Activated effector memory CD4-positive, alpha-beta T cell treated with anti-CD3 and anti-CD28 coated beads, Interleukin-2, amount 50 U/mL, for 16 hours (primary cell): ENCODE data around the gene MCC.

ENCODE experiments used
- DNase-seq: peaks from one replicate; pipeline ENCODE4 v3.0.0-alpha.2; 2020

The MCC gene

DNA sequence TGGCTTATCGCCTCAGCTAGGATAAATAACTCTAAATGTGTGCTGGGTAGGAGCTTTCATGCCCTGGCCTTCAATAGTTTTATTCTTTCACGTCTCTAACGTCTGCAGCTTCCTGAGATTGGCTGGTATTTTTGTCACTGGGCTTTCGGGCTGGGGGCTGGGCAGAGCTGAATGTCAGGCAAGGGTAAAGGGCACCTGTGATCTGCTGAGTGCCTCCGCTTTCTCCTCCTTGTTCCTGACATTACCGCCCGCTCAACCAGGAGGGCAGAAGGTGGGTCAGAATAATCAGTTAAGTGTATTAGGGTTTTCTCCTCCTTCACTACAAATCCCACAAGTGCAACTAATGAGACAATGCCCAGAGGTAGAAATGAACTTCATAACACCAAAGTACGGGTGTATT is 270.1 kb downstream of the MCC start:
- DNase-seq: no peak

DNA sequence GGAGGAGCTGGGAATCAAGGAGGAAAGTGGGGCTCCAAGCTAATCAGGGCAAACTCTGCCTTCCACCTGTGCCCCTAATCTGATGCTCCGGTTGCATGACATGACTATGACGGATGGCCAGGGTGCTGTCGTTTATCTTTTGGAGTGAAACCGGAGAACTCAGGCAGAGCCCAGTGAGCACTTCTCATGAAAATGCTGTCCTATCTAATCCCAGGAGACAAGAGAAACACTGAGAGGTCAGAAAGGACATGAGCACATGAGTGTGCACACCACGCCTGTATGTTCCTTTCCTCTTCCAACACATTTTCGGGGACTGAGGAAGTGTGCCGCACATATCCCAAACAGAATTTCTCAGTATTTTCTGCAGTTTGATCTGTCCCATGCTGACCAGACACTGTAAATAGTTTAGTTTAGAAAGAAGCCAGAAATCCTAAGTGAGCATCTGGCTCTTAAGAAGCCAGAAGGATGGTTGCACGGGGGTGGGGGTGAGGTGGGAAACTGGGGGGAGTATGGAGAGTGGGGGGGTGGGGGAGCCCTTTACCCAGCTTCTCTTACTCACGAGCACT is 270.6 kb downstream of the MCC start:
- no peak for DNase-seq

DNA sequence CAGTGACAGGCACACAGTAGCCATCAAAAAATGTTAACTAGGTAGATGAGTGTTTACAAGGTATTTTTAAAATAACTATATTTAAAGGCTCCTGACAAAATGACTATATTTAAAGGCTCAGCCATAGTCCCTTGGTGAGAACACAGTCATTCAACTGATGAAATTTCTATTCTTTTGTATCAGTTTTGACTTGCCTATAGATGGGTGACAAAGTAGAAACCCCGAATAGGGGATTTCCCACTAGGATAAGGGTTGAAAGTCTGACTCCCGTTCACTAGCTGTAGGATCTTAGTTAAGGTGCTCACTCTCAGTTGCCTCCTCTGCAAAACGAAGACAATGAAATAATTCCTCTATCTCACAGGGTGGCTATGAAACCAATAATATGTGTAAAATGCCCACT is 271.7 kb downstream of the MCC start:
- DNase-seq: no peak

DNA sequence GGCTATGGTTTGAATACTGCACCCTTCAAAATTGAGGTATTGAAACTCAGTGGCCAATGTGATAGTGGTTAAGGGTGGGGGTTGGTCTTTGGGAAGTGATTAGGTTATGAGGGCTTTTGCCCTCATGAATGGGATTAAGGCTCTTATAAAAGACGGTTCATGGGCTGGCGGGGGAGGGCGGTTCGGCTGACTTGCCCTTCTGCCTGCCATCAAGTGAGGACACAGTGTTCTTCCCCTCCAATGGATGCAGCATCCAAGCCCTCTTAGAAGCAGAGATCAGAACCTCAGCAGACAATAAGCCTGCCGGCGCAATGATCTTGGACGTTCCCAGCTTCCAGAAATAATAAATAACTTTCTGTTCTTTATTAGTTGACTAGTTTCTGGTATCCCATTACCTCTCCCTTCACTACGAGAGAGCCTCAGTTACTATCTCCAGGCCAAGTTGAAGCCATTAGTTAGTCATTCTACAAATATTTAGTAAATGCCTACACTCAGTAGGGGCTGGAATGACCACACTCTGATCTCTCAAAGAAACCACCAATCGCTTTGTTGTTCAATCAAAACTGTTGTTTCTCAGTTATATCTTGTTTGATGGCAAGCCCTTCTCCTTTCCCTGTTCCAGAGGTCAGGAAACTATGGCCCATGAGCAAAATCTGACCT is 272.7 kb downstream of the MCC start:
- no peak for DNase-seq

DNA sequence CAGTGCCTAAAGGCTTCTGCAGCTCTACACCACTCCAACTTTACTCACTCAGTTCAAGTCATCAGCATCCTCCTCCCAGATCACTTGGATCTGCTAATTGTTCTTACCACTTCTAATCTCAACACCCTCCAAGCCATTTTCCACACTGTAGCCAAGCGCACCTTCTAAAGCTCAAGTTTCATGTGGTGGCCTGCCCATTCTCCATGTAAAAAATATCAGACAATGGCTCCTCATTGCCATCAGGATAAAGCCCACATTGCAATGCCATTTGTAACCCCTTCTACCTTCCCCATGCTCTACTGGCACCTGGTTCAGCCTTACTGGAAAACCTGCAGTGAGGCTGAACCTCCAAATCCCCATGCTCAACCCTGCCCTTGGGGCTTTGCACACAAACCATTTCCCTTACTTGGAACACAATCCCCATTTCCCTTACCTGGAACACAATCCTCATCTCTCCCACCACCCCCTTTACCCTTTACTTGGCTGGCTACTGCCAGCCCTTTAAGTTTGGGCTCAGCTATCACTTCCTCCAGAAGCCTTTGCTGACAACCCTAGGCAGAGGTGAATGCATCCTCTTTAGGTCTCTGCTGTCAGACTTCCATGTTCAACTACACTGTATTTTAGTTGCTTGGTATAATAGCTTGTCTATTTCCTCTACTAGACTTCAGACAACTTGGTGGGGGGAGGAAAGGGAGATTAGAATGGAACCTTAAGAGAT is 273.5 kb downstream of the MCC start:
- no peak for DNase-seq

DNA sequence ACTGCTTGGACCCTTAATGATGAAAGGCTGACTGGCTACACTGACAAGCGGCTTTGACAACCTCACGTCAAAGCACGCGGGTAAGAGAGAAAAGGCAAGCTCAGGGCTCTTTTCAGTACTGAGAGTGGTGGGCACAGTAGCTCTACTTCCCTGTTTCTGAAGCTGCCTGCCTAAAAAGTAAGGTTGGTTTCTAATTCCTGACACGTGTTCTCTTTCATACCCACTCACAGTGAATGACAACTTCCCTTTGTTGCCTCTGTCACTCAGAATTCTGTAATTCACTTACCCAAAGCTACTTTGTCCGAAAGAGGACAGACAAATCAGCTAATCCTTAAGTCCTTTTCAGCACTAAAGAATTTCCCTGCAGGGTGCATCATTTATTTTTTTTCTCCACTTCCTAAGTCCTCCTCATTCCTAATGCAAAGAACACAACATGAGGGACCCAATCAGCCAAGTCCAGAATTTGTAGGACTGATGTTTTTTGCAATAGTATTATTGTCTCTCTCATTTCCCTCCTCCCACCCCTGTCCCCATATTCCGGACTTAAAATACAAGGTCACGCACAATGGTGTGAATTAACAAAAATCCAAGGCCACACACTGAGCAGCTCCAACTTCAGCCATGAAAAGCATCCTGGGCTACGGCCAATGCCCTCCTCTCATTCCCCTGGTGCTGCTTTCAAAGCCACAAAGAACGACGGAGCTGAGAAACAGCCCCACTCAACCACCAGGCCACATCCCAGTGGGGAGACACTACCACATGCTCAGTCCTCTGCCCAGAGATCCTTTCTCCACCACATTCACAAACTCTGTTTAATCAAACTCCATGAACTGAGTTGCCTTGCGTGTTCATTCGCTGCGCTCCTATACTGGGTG is 274.5 kb downstream of the MCC start:
- no peak for DNase-seq

DNA sequence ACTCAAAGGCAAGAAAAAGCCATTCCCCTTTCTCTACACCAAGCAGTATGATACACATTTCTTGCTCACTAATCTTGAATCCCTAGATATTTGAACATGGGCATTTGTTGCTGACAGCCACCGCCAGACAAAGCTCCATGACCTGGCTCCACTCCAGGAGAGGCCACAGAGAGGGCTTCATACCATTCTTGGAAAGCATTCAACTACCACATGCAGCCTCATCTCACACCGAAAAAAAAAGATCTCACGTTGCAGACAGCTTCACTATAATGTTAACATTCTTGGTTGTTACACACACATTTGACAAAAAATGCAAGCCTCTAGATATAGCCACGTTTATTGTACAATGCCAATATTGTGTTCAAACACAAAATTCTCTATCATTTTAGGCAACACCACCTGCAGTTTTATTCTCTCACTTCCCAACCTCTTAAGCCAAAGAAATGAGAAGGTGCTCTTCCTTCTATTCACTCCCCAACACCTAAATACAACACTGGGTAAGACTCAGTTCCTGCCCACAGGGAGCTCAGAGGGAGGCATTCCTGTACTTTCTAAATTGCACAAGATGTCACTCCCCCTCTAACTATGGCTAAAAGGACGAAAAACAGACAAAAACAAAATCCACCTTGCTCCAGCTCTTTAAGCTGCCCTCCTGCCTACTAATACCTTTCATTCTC is 275.9 kb downstream of the MCC start:
- no peak for DNase-seq

DNA sequence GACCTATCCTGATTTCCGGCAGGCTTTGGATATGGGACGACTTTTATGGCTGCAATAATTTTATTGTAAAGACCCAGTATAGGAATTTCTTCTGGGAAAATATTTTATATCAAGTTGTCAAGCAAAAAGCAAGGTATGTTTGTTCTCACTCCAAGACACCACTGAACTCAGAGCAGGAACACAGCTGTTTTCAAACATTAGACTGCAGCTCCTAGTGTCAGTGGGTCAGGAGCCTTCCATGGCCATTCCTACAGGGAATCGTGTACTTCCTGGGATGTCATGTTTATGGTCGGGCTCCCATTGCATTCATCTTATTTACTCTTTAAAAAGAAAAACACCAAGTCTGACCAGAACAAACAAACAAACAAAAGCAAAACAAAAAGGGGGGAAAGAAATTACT is 278.8 kb downstream of the MCC start:
- DNase-seq: no peak

DNA sequence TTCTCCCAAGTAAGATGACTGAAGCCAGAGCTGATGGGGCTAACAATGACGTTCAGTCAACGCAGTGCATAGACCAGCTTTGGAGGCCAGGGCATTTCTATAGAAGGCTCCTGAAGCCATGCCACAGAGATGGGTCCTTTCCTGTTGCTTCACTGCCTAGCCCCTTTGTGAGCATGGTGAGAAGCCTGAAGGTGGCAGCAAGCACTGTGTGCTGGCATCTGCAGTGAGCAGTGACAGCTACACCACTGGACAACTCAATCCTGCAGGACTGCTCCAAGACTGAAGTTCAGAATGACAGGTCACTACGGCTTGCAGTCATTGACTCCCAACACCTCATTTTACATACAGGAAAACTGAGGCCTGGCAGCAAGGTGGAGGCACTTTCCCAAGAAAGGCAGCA is 282.4 kb downstream of the MCC start:
- no peak for DNase-seq

DNA sequence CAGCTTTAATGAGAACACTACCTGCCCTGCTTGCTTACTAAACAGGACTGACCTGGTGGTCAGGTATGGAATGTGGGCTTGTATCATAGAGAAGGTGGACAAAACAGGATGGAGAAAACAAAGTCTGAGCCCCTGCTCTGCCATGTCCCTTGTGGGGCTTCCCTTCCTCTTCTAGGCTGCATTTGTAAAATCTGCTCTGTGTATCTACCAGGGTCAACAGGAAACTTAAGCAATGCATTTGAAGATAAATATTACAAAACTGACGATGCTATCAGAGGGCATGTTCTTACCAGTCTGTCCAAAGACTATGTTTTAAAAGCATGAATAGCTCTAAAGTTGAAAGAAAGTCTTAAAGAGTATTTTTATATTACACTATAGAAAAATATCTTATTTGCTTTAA is 282.9 kb downstream of the MCC start:
- DNase-seq: no peak

DNA sequence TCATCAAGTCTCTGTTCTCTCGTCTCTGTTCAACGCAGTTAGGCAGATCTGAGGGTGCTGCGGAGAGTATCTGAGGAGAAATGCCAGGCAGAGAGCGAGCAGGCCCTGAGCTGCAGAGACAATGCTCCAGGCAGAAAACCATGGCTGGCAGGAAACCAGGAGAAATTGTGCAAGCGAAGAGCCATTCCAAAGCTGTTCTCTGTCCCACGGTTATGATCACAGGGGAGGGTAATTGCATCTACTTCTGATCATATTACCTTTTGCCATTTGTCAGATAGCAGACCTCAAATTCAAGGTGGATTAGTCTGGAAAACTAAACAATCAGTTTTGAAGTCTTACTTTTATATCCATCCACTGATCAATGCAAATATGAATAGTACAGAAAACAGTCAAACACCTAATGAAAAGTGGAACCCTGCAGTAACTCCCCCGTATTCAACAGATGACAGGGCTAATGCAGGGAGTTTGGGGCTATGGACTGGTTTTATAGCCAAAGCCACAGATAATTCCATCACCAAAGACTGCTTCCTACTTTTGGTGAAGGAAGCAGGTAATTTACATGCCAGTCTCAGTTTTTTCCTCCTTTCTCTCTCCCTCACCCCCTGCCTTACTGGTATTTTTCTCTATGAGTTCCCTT is 283.6 kb downstream of the MCC start:
- no peak for DNase-seq

DNA sequence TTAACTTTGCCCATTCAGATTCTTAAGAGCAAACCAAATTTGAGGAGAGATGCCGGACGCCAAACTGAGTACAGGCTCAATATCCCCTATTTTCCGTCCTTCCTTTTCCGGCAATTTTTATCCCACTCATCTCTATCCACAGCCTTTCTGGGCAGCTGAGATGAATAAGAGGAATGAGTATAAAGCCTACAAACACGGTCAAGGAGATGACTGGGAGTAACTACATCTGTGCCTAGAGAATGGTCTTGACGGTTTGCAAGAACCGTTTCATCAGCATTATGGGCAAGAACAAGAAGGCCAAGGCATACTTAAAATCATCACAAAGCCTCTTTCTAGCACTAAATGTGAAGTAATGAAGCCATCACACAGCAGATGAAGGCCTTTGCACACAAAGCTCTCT is 284.3 kb downstream of the MCC start:
- DNase-seq: no peak

DNA sequence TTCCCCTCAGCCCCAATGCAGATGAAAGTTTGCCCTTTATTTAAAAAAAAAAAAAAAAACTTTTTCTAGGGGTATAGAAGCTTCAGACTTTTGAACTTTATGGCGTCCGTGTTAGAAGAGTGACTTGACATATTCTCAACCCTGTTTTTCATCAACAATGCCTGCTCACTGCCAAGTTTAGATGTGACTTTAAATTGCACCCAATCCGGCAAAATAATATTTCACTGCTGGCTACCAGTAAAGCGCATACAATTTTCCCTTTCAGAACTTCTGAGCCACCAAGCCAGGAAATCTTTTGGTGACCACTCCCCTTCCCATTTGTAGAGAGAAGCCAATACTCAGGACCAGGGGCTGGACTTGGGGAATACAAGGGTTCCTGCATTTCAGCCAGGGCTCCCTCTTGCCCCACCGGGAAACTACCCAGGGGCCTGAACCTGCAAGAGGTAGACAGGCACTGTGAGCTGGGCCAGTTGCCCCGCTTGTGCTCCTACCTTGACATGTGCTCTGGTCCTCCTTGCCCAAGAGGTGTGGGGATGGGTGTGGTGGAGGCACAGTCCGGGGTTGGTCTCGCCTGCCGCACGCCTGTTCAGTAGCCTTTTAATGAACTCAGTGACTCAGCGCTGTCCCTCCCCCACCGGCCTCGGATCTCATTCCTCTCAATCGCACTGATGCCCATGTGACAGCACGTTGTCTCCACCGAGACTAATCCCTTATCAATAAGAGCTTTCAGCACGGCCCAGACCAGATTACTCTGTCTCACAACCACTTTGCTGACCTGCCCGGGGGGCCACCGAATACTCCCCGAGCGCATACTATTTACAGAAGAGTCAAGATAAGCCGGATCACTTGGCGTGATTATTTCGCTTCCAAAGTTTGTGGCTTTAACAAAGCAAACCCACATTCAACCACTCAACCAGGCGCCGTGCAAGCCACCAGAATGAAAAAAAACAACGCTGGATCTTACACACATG is 285.2 kb downstream of the MCC start:
- DNase-seq: no peak

DNA sequence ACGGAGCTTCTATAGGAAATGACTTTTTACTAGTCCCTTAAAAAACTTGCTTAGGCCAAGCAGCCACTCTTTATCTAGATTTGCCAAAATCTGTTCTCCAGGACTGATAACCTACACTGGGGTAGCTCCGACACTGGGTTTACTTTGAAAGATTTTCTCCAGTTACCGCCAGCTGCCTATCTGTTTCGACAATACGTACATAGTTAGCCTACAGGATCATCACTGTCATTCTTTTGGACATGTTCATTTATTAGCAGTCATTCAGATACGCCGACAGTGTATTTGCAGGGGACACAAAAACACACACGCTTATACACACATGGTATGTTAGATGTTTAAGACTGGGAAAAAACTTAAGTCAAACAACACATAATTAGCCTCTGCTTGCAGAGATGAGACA is 286.0 kb downstream of the MCC start:
- no peak for DNase-seq

DNA sequence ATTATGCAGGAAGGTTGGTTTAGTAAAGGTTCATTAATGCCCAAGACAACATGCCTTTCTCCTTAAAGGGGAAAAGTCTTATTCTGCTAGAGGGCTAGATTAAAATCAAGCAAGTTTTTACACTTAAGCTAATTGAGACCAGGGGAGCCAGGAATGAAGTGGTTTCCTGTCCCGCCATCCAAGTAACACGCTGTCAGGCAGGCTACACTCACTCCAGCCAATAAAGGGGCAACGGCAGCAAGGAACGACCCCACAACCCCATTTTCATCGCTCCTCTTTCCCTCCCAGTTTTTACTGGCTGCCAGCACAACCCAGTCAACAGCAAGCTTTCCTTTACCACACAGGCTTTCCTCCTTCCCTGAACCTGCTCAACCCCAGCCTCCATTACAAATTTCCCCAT is 286.5 kb downstream of the MCC start:
- DNase-seq: no peak

DNA sequence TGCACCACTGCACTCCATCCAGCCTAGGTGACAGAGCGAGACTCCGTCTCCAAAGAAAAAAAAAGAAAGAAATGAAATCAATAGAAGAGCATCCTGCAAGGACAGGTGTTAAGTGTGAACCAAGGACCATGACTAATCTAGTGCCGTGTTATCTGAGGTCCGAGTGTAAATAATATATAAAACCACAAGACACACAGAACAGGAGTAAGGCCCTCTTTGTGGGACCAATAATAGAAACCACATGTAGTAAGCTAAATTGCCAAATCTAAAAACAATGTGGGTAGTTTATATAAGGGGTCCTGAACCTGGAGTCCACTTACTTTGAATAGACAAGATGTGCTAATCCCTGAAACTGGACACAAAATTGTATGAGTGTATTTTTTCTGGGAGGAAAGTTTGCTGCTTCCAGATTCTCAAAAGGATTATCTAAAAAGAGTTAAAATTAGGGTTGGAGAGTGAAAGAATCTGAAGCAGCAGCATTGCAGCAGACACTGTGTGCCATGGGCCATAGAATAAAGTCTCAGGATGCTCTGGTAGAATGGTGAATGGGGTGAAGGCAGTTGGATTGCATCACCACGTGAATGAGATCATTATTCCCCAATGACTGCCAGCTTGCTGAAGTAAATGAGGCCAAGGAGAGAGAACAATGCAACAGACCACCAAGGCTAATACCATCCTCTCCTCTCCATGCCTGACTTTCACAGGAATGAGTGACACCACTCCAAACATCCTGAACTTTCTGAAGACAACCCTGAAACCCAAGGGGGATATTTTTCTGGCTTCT is 288.9 kb downstream of the MCC start:
- no peak for DNase-seq

DNA sequence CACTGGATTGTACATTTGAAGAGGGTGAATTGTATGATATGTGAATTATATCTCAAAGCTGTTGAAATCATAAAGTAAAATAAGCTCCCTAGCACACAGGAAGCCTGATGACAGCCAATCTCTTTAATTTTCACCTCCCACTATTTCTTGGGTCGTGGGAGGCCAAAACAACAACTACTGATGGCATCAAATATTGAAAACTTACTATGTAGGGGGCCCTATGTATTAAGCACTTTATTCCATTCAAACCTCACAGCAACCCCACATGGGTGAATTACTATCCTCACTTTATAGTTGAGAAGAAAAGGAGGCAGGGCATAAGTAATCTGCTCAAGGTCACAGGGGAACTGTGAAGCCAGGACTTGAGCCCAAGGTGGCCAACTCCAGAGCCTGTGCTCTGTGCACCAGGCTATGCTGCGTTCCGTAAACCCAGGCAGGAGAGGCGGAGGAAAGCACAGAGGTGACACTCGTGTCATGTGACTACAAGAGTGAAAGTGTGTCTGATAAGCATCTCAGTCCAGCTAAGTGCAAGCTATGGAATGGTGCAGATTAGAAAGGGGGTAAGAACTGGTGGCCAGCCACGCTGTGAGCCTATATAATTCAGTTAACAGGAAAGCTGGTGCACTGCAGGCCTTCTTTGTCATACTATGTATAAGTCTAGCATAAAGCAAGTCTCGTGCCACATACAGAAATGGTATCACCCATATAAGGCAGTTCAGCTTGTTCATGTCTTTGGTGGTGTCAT is 290.6 kb downstream of the MCC start:
- no peak for DNase-seq

DNA sequence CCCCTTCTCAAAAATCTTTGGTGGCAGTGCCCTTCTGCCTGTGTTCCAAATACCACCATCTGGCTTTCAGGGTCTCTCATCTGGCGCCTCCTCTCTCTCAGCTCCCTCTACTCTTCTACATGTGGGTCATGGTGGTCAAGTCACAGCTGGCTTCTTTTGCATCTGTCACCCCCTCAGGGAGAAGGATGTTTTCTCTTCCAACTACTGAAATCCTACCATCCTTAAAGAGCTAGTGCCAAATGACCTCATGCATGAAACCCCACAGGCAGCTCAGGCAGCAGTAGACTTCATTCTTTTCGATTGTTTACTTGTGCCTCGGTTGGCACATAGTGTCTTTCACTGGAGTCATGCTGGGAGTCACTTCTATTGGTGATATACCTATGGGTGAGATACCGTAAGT is 292.5 kb downstream of the MCC start:
- DNase-seq: no peak

DNA sequence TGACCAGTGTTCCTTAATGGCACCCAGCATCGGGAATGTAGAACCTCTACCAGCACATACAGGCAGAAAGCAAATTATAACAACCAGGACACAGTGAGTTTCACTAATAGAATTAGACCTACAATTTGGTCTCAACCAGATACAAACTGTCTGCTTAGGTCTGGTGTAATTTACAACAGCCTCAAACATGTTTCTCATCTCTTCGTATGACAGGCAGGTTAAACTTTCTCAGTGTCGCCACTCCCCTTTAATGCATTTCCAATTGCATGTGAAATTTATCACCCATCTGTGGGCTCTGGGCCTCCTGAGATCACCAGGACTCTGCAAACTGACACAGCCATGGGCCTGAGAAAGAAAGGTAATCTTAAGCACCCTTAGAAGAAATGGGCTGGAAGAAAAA is 293.0 kb downstream of the MCC start:
- DNase-seq: no peak

DNA sequence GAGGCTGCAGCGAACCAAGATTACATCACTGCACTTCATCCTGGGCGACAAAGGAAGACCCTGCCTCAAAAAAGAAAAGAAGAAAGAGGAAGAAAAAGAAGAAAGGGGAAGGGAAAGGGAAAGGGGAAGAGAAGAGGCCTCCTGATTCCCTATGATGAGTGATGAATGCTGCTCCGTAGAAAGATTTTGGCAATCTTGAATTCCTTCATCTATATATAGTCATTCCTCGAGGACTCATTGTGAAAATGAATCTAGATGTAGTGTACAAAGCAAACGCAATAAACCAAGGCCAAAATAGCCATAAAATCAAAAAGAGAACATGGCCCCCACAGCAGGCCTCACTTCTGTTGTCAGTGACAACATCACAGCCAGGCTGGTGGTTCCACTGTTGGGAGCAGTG is 293.7 kb downstream of the MCC start:
- no peak for DNase-seq
